CD4-positive, CD25-positive, alpha-beta regulatory T cell (primary cell): ENCODE results near the gene INSL3. TPM values are rescaled to one million over a fixed set of nuclear protein-coding genes. Genes with fewer than 3 reads are reported as not detected.

Source experiments
- ATAC-seq, 2 donors: fragments of 150-1000 bp; cut with Tn5 transposase; one replicate each; pipeline ENCODE4 v1.10.0; 2021; ENCODE audit warnings: low read depth in 2 of 2, moderate number of reproducible peaks in 2 of 2, moderate library complexity in 1 of 2
- DNase-seq, 3 donors: peaks; one replicate each; pipeline versions ENCODE4 v3.0.0 to v3.0.0-alpha.2; 2012 to 2022; ENCODE audit warnings: mixed read lengths in 1 of 3
- H3K27ac ChIP-seq: one replicate; pipeline ENCODE4 v1.7.0; 2013; ENCODE audit warnings: mild to moderate bottlenecking, low read length; ENCODE audit not compliant: insufficient read depth, poor library complexity, severe bottlenecking
- H3K27me3 ChIP-seq: one replicate; pipeline ENCODE4 v1.7.0; 2013; ENCODE audit warnings: low read length; ENCODE audit not compliant: control insufficient read depth, insufficient read depth
- H3K36me3 ChIP-seq: one replicate; pipeline ENCODE4 v1.7.0; 2013; ENCODE audit warnings: mild to moderate bottlenecking, low read length, moderate library complexity; ENCODE audit not compliant: control insufficient read depth, insufficient read depth
- H3K4me1 ChIP-seq: 2 replicates; pipeline ENCODE4 v1.7.0; 2013; ENCODE audit warnings: mild to moderate bottlenecking, low read length; ENCODE audit not compliant: insufficient read depth, control insufficient read depth, poor library complexity, severe bottlenecking
- H3K4me3 ChIP-seq: one replicate; pipeline ENCODE4 v1.7.0; 2013; ENCODE audit warnings: low read depth, mild to moderate bottlenecking, low read length, moderate library complexity
- H3K9me3 ChIP-seq, 2 experiments: 1 replicate in 1 of 2; 2 replicates in 1 of 2; pipeline ENCODE4 v1.7.0; 2013; ENCODE audit warnings: low read length in 2 of 2, mild to moderate bottlenecking in 1 of 2, moderate library complexity in 1 of 2; ENCODE audit not compliant: control insufficient read depth in 2 of 2
- H3K27ac Mint-ChIP-seq, 3 donors: one replicate each; pipeline ENCODE4 v1.8.0; 2020 to 2022; ENCODE audit warnings: mild to moderate bottlenecking in 3 of 3, mixed read lengths in 3 of 3, moderate library complexity in 2 of 3
- H3K27me3 Mint-ChIP-seq: one replicate; pipeline ENCODE4 v1.8.0; 2022; ENCODE audit warnings: mild to moderate bottlenecking, mixed read lengths
- H3K36me3 Mint-ChIP-seq: one replicate; pipeline ENCODE4 v1.8.0; 2020; ENCODE audit warnings: mixed read lengths
- H3K4me1 Mint-ChIP-seq, 4 donors: one replicate each; pipeline ENCODE4 v1.8.0; 2020 to 2022; ENCODE audit warnings: mixed read lengths in 4 of 4, mild to moderate bottlenecking in 1 of 4
- H3K4me3 Mint-ChIP-seq, 4 donors: one replicate each; pipeline ENCODE4 v1.8.0; 2020 to 2022; ENCODE audit warnings: mild to moderate bottlenecking in 4 of 4, mixed read lengths in 4 of 4, moderate library complexity in 3 of 4
- H3K9me3 Mint-ChIP-seq, 7 donors: one replicate each; pipeline ENCODE4 v1.8.0; 2020 to 2022; ENCODE audit warnings: mixed read lengths in 7 of 7, mild to moderate bottlenecking in 3 of 7, moderate library complexity in 2 of 7
- polyA plus RNA-seq, 4 donors: library from polyadenylated mRNA; unstranded; fragments of 300-500 nt; fragmentation: Illumina TruSeq; gene quantifications; one replicate each; pipeline ENCODE4 v1.2.3, GENCODE V29; 2021
- total RNA-seq: library from RNA; stranded (reverse); gene quantifications from one replicate; pipeline ENCODE4 v1.2.3, GENCODE V29; 2022

INSL3 gene
- total and polyA plus RNA-seq, 5 donors from 2014 or later: 1.5 to 5.5 (median 2.4) TPM

DNA sequence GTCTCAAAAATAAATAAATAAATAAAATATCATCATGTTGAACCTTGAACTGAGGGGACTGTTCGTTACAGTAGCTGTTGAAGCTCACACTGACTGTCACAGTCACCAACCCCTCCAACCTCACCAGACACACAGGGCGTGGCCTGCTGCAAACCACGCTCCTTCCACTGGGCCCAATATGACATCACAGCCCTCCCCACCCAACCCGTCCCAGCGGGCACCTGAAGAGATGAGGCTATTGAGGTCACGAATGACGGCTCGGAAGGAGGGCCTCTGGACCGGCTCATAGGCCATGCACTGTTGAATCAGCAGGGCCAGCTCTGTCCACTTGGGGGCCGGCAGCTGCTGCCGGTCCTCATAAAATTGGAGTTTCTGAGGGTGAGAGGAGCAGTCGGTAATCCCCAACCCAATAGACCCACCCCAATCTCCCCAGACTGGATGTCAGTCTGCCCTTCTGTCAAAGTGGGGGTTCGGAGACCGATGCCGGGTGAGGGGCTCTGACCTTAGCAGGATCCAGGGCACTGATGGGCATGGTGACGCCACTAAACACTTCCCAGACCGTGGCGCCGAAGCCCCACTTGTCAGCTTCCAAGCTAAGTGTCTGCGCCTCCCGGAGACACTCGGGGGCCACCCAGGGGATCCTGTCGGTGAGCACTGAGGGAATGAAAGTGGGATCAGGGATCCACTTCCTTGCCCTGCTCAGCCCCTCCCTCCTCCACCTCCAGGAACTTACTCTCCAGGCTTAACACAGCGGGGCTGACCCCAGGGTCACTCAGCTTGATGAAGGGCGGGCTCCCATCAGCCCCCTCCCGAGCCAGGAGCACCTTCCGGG is 13.2 kb upstream of the INSL3 start:
- ATAC-seq (no peak), DNase-seq (peak in 1 of 3 donors; percentile 43)
- Mint-ChIP-seq H3K4me3 (no peak overlapping the region), H3K27me3 (no peaks in the 10 kb centered on the region), H3K9me3 (no peaks in the 10 kb centered on the region), H3K4me1 (peaks cover 0 to 17% (median 10%) of the 10 kb centered on the region in 4 donors), H3K36me3 (peaks cover 48% of the 10 kb centered on the region), H3K27ac (peak overlapping the region in 1 of 3 donors; percentile 69)
- Histone ChIP-seq H3K27me3 (no peaks in the 10 kb centered on the region), H3K4me1 (no peaks in the 10 kb centered on the region), H3K36me3 (peaks cover 87% of the 10 kb centered on the region), H3K4me3 (no peak overlapping the region), H3K9me3 (no peaks in the 10 kb centered on the region), H3K27ac (no peak overlapping the region)

DNA sequence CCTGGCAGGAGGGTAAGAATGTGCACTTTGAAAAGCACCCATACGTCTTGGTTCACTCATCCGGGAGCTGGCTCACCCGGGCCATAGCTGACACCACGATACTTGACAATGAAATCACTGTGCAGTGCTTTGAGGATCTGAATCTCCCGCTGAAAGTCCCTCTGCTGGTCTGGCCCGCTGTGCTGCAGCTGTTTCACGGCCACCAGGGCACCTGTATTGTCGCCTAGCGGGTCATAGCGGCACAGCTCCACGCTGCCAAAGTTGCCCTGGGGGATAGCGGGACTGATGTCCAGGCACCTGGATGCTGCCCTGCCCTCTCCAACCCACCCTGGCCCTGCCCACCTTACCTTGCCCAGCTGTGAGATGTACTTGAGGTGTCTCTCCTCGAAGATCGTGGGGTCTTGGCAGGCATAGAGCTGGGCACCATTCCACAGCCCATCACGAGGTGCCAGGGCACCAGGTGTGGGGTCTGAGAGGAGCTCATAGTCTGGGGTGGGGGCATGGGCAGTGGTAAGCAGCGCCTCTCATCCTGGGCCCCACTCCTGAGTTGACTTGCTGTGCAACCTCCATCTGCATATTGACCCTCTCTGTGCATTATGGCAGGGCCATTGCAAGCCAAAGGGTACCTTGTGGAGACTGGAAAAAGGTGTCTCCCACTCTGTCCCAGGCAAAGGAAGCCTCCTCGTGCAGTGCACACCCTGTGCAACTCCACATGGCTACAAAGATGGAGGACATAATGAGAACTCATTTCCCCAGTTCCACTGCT is 11.3 kb upstream of the INSL3 start:
- H3K9me3 Mint-ChIP-seq: peaks cover 0 to 2% (median 0%) of the 10 kb centered on the region in 7 donors
- peaks cover 0 to 17% (median 8%) of the 10 kb centered on the region in 4 donors for H3K4me1 Mint-ChIP-seq
- no peaks in the 10 kb centered on the region for H3K27me3 Mint-ChIP-seq
- H3K27me3 ChIP-seq: no peaks in the 10 kb centered on the region
- DNase-seq (no peak), ATAC-seq (no peak)
- H3K27ac Mint-ChIP-seq: peak overlapping the region in 1 of 3 donors; percentile 46
- H3K4me3 ChIP-seq: no peak overlapping the region
- no peak overlapping the region for H3K27ac ChIP-seq
- H3K4me1 ChIP-seq: no peaks in the 10 kb centered on the region
- peaks cover 43% of the 10 kb centered on the region for H3K36me3 Mint-ChIP-seq
- H3K9me3 ChIP-seq: no peaks in the 10 kb centered on the region
- H3K4me3 Mint-ChIP-seq: peak overlapping the region in 1 of 4 donors; percentile 21
- peaks cover 84% of the 10 kb centered on the region for H3K36me3 ChIP-seq

DNA sequence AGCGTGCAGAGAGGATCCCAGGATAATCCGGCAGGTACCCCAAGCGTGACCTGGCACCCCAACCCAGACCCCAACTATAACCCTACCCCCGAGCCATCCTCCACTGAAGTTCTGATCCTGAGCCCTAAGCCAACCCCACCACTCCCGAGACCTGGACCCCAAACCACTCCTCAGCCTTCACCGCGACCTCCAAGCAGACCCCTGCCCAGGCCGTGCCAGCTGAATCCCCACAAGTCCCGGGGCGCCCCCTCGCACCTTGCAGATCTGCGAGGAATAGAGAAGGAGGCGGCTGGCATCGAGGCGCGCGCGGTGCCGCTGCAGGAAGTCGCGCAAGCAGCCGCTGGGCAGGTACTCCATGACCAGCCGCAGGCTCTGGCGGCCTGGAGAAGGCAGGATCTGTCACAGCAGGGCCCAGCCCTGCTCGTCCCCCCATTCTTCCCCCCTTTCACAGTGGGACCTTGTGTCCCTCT is 10.1 kb upstream of the INSL3 start:
- H3K9me3 Mint-ChIP-seq: peaks cover 0 to 2% (median 0%) of the 10 kb centered on the region in 7 donors
- no peak overlapping the region for H3K4me3 Mint-ChIP-seq
- H3K36me3 Mint-ChIP-seq: peaks cover 37% of the 10 kb centered on the region
- ATAC-seq: no peak
- Histone ChIP-seq H3K9me3 (no peaks in the 10 kb centered on the region), H3K36me3 (peaks cover 78% of the 10 kb centered on the region), H3K4me1 (no peaks in the 10 kb centered on the region), H3K27ac (no peak overlapping the region), H3K27me3 (no peaks in the 10 kb centered on the region), H3K4me3 (no peak overlapping the region)
- no peak overlapping the region for H3K27ac Mint-ChIP-seq
- H3K4me1 Mint-ChIP-seq: peaks cover 0 to 14% (median 7%) of the 10 kb centered on the region in 4 donors
- DNase-seq: no peak
- H3K27me3 Mint-ChIP-seq: no peaks in the 10 kb centered on the region

GRCh38 chr19:17830567-17831418 is 9.5 kb upstream of the INSL3 start:
- Histone ChIP-seq H3K27me3 (no peaks in the 10 kb centered on the region), H3K27ac (no peak overlapping the region), H3K4me1 (no peaks in the 10 kb centered on the region), H3K9me3 (no peaks in the 10 kb centered on the region), H3K36me3 (peaks cover 74% of the 10 kb centered on the region), H3K4me3 (no peak overlapping the region)
- Mint-ChIP-seq H3K9me3 (peaks cover 0 to 2% (median 0%) of the 10 kb centered on the region in 7 donors), H3K4me1 (peaks cover 0 to 12% (median 5%) of the 10 kb centered on the region in 4 donors), H3K27ac (no peak overlapping the region), H3K4me3 (no peak overlapping the region), H3K36me3 (peaks cover 30% of the 10 kb centered on the region), H3K27me3 (no peaks in the 10 kb centered on the region)
- peak; percentile 46 to 56 for ATAC-seq
- peak in 1 of 3 donors; percentile 32 for DNase-seq

GRCh38 chr19:17829855-17830566 is 8.7 kb upstream of the INSL3 start:
- Histone ChIP-seq H3K4me1 (no peaks in the 10 kb centered on the region), H3K36me3 (peaks cover 67% of the 10 kb centered on the region), H3K4me3 (no peak overlapping the region), H3K9me3 (no peaks in the 10 kb centered on the region), H3K27ac (no peak overlapping the region), H3K27me3 (no peaks in the 10 kb centered on the region)
- Mint-ChIP-seq H3K4me3 (no peak overlapping the region), H3K36me3 (peaks cover 22% of the 10 kb centered on the region), H3K27me3 (no peaks in the 10 kb centered on the region), H3K4me1 (peaks cover 0 to 5% (median under 1%) of the 10 kb centered on the region in 4 donors), H3K27ac (no peak overlapping the region), H3K9me3 (peaks cover 0 to 2% (median 0%) of the 10 kb centered on the region in 7 donors)
- no peak for ATAC-seq
- DNase-seq: no peak

DNA sequence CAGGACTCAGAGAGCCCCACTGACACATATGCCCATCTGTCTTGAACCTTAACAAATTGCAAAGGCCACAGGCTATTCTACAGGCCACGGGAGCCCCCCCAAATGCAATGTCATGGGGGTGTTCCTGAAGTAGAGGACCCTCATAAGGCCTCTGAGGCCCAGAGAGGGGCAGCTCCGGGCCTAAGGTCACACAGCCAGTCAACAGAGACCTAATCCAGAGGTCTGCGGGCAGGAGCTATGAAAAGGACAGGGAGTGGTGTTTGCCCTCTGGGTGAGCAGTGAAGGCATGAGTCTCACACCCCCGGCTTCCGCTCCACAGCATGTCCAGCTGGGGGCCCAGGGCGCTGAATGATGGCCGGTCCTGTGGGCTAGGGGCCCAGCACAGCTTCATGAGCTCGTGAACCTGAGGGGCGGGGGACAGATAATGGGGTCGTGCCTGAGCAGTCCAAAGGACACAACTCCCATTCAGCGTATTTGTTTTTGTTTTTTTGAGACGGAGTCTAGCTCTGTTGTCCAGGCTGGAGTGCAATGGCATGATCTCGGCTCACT is 5.3 kb upstream of the INSL3 start:
- no peaks in the 10 kb centered on the region for H3K4me1 ChIP-seq
- peaks cover 0 to 2% (median 0%) of the 10 kb centered on the region in 7 donors for H3K9me3 Mint-ChIP-seq
- H3K36me3 ChIP-seq: peaks cover 34% of the 10 kb centered on the region
- peaks cover 0 to 5% (median 2%) of the 10 kb centered on the region in 4 donors for H3K4me1 Mint-ChIP-seq
- no peaks in the 10 kb centered on the region for H3K9me3 ChIP-seq
- H3K27ac ChIP-seq: no peak overlapping the region
- H3K27me3 Mint-ChIP-seq: no peaks in the 10 kb centered on the region
- H3K27me3 ChIP-seq: no peaks in the 10 kb centered on the region
- H3K27ac Mint-ChIP-seq: no peak overlapping the region
- no peak overlapping the region for H3K4me3 Mint-ChIP-seq
- peaks cover 15% of the 10 kb centered on the region for H3K36me3 Mint-ChIP-seq
- no peak for ATAC-seq
- no peak for DNase-seq
- H3K4me3 ChIP-seq: no peak overlapping the region
